HG02943 (cell line): Measurements from ENCODE around the gene ZNF324B.
A peak's percentile ranks its signal among the peaks of the same experiment; 100 is the strongest.
"Not testable (repeated sequence)": the region's sequence is repeated elsewhere in the genome, so short reads cannot be mapped to it uniquely, and the experiment has no call there.

ENCODE experiments used
- ATAC-seq: cut with Tn5 transposase; IDR thresholded peaks from one replicate; pipeline ENCODE4 v1.9.1; 2021; ENCODE audit warnings: mild to moderate bottlenecking, low read depth, moderate library complexity; ENCODE audit not compliant: unreplicated experiment

ZNF324B gene

DNA sequence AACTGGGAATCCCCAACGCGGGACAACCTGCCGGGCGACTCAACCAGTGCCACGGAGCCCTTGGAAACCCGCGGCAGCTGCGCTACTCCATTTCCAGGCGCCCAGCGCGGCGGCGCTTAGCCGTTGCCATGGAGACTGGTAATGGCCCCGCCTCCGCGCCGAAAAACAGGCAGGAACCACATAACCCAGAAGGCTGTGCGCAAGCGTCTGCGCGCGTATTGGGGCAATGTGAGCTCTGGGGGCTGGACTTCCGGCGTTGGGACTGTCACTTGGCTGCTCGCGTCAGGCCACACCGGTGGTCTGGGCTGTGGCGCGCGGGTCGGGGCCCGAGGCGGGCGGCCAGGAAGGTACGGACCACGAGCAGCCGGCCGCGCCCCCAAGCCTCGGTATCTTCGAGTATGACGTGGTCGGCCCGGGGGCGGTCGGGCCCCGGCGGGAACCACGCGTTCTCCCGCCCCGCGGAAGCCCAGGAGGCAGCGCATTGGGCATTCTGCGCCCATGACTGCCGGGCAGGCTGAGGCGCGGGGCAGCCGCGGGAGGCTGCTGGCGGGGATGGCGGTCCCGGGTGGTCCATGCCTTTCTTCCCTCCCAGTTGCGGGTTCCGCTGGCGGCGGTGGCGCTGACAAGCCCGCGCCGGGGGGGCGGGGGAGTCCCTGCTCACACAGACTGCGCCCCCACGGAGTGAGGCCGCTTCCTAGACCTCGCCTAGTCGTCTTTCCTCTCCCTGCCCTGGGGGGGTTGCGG lies at the start of gene ZNF324B:
Gene ZNF324B, plus strand, starts transcription at position 265 of the 744 bp plus-strand sequence. CDS start 2,080 bp downstream, outside the sequence.
- peak; percentile 93 for ATAC-seq

DNA sequence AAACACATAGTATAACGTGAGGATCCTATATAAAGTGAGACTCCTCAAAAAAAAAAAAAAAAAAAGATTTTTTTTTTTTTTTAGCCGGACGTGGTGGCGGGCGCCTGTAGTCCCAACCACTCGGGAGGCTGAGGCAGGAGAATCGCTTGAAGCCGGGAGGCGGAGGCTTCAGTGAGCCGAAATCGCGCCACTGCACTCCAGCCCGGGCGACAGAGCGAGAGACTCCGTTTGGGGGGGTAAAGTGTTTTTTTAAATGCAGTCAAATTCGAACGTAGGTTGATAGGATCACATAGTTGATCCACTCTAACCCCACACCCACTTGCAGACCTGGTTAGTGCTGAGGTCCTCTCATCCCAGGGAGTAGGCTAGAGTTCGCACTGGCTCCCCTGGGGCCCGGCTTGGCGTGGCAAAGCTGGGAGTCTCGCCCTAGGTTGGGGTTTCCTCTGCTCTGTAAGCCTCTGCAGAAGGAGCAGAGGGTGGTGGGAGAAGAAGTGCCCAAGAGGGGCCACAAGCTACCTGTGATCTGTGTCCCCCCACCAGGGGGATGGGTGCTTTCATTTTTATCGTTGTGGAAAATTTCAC lies 49.5 kb upstream of the ZNF324B start:
- no peak for ATAC-seq

DNA sequence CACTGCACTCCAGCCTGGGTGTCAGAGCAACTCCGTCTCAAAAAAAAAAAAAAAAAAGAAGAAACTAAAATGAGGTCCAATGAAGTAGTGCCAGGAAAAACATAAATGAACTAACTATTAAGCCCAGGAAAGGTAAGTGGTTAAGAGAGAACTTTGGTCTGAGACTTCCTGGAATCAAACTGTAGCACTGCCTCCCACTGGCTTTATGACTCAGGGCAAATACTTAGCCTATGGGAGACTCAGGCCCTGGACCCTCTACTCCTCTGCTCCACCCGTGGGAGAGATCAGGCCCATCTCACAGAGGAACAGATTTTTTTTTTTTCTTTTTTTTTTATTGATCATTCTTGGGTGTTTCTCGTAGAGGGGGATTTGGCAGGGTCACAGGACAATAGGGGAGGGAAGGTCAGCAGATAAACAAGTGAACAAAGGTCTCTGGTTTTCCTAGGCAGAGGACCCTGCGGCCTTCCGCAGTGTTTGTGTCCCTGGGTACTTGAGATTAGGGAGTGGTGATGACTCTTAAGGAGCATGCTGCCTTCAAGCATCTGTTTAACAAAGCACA lies 47.4 kb upstream of the ZNF324B start:
- not testable (repeated sequence) for ATAC-seq

DNA sequence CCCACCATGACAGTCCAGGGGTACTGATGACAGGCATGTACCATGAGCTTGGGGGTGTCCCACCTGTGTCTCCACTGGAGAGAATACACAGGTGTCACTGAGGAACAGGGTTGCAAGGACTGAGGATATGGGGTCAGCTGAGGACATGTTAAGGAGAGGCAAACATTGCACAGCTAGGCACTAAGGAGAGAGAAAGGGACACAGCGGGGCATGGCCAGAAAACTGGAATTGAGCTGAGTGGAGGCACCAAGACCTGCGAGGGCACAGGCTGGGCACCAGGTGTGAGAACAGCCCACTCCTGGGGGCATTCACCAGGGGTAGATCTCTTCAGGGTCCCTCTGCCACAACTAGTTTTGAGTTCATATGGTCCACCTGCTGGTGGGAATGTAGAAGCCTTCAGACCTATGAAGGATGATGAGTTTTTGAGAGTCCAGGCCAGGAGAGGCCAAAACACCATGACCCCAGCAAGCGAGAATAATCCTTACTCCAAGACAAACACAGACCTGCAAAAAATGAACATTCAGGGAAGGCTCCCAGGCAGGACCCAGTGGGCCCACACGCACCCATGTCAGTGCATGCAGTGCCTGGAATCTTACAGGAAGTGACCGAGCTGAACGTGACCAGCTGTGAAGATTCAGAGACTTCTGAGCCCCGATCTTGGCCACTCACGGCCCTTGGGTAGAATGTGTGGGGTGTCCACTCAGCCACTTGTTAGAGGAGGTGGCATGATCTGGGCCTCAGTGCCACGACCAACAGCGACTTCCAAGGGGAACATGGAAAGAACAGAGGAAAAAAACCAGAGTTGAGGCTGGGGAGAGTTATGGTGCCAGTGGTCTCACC lies 44.4 kb upstream of the ZNF324B start:
- no peak for ATAC-seq

DNA sequence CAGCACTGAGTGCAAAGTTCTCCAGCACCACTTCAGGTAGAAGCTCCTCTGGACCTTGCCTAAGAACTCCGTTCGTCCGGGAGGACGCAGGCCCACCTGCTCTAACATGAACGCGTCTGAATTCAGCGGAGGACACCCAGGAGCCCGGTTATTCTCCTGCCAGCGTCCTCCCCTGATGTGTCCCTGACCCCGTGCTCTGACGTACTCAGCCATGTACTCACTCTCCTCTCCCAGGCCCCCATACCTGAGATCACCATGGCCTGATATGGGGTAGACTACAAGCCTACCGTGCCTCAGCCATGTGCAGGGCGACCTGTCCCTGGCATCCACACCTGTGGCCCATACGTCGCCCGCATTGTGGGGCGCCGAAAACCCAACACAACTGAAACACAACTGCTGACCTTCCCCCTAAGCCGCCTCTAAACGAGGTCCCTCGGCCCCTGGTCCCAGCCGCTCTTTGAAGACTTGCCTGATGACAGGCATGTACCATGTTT lies 43.7 kb upstream of the ZNF324B start:
- no peak for ATAC-seq

DNA sequence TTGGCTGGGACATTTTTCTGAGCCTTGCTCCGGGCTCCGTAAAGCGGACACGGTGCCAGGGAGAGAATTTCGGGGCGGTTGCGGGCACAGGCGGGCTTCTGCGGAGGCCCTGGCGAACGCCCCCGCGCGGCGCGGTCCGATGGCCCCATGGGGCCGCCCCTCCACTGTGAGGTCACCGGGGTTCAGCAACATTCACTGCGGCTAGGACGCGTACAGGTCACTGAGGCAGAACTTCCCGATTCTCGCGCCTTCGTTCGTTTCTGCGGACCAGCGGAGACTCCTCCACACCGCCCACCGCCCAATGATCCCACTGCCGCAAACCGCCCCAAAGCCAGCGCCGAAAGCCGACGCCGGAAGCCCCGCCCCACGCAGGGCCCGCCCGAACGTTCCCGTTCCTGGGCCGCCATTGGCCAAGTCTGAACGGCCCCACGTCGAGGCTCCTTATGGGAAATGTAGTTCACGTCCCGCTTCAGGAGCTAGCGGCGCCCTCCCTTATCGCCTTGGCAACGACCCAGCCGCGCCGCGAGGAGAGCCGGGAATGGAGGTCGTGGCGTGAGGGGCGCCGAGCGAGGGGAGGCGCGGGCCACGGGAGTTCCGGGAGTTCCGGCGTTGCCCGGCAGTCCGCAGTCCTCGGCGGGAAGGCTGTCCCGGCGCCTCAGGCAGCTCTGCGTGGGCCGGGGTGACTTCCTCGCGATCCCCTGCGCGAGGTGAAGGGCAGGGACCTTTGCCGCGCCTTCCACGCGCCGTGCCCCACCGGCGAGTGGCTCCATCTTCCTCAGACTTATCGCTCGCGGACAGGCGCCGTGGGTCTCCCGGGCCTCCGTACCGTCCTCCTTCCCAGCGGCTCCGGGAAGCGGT lies 43.0 kb upstream of the ZNF324B start, which contains the start of gene ZNF584:
Gene ZNF584, plus strand, starts transcription at position 498 of the 858 bp plus-strand sequence. CDS start 499 bp downstream, outside the sequence.
- peak; percentile 97 for ATAC-seq

DNA sequence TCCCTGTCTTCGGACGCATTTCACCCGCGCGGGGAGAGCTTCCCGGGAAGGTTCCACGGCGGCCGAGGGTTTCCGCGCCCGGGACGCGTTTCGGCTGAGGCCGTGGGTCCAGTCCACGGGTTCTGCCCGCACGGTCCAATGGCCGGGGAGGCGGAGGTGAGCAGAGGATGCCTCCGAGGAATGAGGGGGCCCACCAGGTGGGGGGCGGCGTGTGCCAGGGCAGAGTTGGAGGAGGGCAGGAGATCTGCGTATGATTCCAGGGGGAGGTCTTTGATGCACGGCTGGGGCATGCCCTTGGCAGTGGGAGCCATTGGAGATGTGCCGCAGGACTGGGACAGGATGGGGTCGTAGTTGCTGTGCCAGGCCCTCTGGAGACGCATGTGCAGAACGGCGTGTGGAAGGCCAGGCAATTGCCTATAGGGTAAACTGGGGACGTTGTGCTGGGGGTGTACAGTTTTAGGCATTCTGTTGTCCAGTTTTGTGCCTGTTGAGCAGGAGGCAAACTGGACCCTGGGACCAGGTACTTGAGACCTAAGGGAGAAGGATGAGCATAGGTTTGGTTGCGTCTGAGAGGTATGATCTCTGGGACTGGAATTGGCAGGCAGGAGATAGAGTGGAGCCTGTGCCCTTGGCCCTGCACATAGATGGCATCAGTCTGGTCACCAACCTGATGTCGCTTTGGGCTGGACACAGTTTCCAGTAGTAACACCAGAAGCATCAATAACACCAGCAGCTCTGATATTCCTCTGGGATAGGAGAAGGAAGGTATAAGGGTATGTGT lies 42.2 kb upstream of the ZNF324B start:
- no peak for ATAC-seq

DNA sequence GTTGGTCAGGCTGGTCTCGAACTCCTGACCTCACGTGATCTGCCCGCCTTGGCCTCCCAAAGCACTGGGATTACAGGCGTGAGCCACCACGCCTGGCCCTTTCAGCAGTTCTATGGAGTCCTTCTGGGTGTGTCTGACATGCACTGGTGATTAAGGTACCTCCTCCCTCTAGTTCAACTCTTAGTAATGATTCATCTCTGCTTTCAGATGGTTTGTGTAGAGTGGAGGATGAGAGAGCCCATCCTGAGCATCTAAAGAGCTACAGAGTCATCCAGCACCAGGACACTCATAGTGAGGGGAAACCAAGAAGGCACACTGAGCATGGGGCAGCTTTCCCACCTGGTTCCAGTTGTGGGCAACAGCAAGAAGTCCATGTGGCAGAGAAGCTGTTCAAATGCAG lies 34.8 kb upstream of the ZNF324B start:
- no peak for ATAC-seq

DNA sequence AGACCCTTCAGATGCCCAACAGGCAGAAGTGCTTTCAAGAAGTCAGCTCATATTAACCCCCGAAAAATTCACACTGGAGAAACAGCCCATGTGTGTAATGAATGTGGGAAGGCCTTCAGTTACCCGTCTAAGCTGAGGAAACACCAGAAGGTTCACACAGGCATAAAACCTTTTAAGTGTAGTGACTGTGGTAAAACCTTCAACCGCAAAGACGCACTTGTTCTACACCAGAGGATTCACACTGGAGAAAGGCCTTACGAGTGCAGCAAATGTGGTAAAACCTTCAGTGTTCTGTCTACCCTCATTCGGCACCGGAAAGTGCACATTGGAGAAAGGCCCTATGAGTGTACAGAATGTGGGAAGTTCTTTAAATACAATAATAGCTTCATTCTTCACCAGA lies 34.4 kb upstream of the ZNF324B start:
- no peak for ATAC-seq

DNA sequence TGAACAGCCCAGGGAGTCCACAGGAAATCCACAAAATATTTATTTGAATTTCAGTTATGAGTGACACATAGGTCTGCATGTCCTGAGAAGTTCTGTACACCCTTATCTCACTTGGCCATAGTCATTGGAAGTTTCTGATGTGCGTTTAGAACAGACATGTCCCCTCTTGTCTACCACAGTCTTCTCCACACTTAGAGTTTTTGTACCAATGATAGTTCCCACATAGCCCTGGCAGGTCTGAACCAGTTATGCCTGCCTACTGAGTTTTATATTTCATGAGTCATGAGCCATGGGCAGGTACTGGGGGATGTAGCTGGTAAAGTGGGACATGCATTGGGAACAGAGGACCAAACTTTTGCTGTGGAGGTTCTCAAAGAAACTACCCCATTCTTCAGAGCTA lies 22.8 kb upstream of the ZNF324B start:
- no peak for ATAC-seq

DNA sequence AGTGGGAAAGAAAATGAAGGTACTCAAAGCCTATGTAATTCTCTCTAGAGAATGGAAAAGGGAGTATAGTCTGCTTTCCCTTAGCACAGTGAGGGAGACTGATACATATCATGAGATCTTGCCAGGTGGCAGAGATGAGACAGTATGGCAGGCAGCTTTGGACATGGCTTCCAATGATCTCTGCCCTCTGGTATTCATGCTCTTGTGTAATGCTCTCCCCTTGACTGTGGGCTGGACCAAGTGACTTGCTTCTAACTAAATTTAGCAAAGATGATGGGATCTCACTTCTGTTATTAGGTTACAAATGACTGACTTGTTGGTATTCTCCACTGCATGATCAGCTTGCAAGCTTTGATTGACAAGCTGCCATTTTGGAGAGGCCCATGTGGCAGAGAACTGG lies 21.7 kb upstream of the ZNF324B start:
- ATAC-seq, result no peak

DNA sequence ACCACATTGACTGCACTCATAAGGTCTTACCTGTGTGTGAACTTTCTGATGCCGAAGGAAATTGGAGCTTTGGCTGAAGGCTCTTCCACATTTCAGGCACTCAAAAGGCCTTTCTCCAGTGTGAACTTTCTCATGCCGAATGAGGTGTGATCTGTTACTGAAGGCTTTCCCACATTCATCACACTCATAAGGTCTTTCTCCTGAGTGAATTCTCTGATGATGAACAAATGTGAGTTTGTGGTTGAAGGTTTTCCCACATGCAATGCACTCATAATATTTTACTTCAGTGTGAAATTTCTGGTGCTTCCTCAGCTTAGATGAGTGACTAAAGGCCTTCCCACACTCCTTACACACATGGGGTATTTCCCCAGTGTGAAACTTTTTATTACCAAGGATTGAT lies 17.2 kb upstream of the ZNF324B start:
- ATAC-seq, result no peak

DNA sequence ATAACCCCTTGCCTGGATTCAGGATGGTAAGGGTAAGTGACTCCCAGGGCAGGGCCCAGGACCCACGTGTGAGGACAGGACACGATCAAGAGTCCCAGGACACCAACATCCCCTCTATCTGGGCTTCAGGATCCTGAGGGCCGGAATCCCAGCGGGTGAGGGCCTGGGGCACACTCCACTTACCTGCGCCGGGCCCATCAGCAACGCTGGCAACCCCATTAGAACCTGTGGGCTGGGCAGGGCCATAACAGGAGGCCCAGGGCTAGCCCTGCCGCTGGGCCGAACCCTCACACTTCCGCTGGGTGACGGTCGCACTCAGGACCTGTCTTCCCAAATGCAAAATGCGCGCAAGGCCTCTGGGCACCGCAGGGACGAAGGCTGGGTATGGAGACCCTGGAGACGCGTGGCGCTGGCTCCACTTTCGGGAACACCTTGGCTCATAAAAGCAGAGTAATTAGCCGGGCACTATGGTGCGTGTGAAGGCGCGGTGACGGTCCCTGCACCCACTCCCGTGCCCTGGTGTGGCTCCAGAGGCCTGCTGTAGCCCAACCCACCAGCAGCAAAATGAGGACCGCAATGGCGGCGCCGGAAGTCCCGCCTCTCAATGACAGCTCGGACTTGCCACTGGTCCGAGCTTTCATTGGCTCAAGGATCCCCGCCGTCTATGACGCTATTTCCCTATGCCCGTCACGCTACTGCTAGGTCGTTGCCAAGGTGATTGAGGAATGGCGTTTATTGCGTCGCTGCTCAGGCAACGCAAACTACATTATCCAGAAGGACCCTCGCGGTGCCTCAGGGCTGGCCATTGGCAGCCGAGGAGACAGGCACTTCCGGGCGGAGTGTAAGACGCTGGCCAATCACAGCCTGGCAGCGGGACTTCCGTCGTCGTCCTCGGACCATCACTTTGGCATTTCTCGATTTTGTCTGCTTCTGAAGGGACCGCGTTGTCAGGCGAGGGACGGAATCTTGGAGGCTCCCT lies 11.6 kb upstream of the ZNF324B start, which contains the start of gene ZNF132:
Gene ZNF132, minus strand, starts transcription at position 578 of the 979 bp plus-strand sequence. Its CDS starts 332 bp downstream, at position 246.
- ATAC-seq, result peak; percentile 90

DNA sequence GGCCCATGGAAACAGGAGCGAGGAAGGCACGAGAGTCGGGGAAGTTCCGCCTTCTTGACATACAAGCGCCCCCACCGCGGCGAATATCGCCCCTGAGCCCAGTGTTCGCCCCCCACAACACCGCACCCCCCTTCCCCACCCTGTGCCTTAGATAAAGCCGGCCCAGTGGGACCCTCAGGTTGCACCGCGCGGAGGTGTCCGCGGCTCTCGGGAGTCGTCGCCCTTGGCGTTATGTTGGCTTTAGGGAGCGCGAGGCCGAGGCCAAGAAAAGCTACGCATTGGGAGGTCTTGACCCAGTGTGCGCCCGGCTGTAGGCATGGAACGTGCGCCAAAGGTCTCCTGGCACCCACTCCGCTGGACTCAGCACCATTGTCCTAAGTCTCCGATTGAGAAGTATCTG lies 10.9 kb upstream of the ZNF324B start:
- ATAC-seq, result no peak

DNA sequence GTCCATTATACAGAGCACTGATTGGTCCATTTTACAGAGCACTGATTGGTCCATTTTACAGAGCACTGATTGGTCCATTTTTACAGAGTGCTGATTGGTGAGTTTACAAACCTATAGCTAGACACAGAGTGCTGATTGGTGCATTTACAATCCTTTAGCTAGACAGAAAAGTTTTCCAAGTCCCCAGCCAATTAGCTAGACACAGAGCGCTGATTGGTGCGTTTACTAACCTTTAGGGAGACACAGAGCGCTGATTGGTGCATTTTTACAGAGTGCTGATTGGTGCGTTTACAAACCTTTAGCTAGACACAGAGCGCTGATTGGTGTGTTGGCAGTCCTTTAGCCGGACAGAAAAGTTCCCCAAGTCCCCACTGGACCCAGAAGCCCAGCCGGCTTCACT lies 8.4 kb upstream of the ZNF324B start:
- not testable (repeated sequence) for ATAC-seq

DNA sequence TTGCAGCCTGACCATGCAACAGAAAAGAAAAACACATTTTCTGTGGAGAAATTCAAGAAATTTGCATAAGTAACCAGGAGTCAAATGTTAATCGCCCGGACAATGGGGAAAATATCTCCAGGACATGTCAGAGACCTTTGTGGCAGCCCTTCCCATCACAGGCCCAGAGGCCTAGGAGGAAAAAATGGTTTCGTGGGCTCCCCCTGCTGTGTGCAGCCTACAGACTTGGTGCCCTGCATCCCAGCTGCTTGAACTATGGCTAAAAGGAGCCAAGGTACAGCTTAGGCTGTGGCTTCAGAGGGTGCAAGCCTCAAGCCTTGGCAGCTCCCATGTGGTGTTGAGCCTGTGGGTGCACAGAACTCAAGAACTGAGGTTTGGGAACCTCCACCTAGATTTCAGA lies 2.6 kb upstream of the ZNF324B start:
- ATAC-seq, result not testable (repeated sequence)

DNA sequence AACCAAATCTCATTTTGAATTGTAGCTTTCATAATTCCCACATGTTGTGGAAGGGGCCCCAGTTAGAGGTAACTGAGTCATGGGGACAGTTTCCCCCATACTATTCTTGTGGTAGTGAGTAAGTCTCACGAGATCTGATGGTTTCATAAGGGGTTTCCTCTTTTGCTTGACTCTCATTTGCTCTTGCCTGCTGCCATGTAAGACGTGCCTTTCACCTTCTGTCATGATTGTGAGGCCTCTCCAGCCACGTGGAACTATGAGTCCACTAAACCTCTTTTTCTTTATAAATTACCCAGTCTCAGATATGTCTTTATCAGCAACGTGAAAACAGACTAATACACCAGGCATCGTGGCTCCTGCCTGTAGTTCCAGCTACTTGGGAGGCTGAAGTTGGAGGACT lies 1.4 kb upstream of the ZNF324B start:
- ATAC-seq, result not testable (repeated sequence)

DNA sequence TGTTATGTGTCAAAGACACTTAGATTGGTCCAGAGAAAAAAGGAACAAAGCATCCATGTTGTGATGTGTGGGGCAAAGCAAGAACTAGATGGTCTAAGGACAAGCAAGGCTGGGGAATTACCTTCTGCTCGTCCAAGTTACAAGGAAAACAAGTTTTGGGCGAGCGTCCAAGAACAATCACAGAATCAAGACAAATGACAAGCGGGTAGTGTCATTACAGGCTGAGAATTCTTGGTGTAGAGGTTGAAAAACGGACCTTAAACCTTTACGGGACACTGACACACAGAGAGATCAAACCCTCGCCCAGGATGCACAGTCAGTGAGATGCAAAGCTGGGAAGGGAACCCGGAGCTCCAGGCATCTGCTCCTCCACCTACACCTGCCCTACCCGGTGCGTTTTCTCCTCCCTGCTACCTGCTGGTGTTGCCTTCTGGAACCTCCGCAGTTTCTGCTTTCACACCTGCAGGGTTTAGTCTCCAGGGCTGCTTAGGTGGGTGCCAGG lies 515 bp upstream of the ZNF324B start:
- ATAC-seq, result no peak
